HepG2 (cell line): ENCODE results near the gene LSM12. TPM values are rescaled to one million over a fixed set of nuclear protein-coding genes. Genes with fewer than 3 reads are reported as not detected.
A peak's percentile ranks its signal among the peaks of the same experiment; 100 is the strongest.

Experiments used
- AGO2 ChIP-seq: fragments of 200-400 bp; formaldehyde crosslinking; optimal IDR thresholded peaks from 2 replicates; pipeline ENCODE3; 2017; ENCODE audit warnings: mild to moderate bottlenecking, low read depth, low read length, moderate library complexity
- ATF1 ChIP-seq: IDR thresholded peaks from 2 replicates; pipeline ENCODE4 v1.6.1; 2016; ENCODE audit warnings: mild to moderate bottlenecking, control low read depth
- CREB3 ChIP-seq: sonication (generic); formaldehyde crosslinking; IDR thresholded peaks from 2 replicates; pipeline ENCODE4 v1.5.0; 2020; ENCODE audit warnings: missing genetic modification reagents
- JUND ChIP-seq: sonication (generic); formaldehyde crosslinking; IDR thresholded peaks from 2 replicates; pipeline ENCODE4 v1.8.0; 2022; ENCODE audit warnings: mild to moderate bottlenecking, missing genetic modification reagents
- MATR3 ChIP-seq: sonication (generic); formaldehyde crosslinking; IDR thresholded peaks from 2 replicates; pipeline ENCODE4 v1.4.0; 2020; ENCODE audit warnings: missing genetic modification reagents
- MTA3 ChIP-seq: sonication (generic); formaldehyde crosslinking; IDR thresholded peaks from 2 replicates; pipeline ENCODE4 v1.4.0; 2020; ENCODE audit warnings: missing genetic modification reagents
- MXD3 ChIP-seq: IDR thresholded peaks from 2 replicates; pipeline ENCODE4 v1.6.1; 2016; ENCODE audit warnings: mild to moderate bottlenecking, missing biosample characterization, missing genetic modification reagents
- MZF1 ChIP-seq: sonication (generic); formaldehyde crosslinking; IDR thresholded peaks from 2 replicates; pipeline ENCODE4 v1.8.1; 2023; ENCODE audit warnings: mild to moderate bottlenecking, missing genetic modification reagents, borderline replicate concordance
- NR2F1 ChIP-seq, 2 experiments: fragments of 450-650 bp in 1 of 2; formaldehyde crosslinking in 1 of 2; IDR thresholded peaks; 2 replicates each; pipeline versions ENCODE4 v1.5.0 to v1.6.1; 2016 to 2020; ENCODE audit warnings: mild to moderate bottlenecking in 1 of 2, missing compliant biosample characterization in 1 of 2, missing genetic modification reagents in 1 of 2, moderate library complexity in 1 of 2
- ONECUT2 ChIP-seq: sonication (generic); formaldehyde crosslinking; IDR thresholded peaks from 2 replicates; pipeline ENCODE4 v1.4.0; 2020; ENCODE audit warnings: missing genetic modification reagents
- PHF21A ChIP-seq: sonication (generic); formaldehyde crosslinking; IDR thresholded peaks from 2 replicates; pipeline ENCODE4 v1.5.0; 2020; ENCODE audit warnings: mild to moderate bottlenecking, missing genetic modification reagents
- POLR2A ChIP-seq, 2 experiments: IDR thresholded peaks; 2 replicates each; pipeline ENCODE4 v1.6.1; 2011; ENCODE audit warnings: low read depth in 2 of 2, low read length in 2 of 2, mild to moderate bottlenecking in 1 of 2, moderate library complexity in 1 of 2; ENCODE audit not compliant: insufficient read depth in 1 of 2
- SKIL ChIP-seq: sonication (generic); formaldehyde crosslinking; IDR thresholded peaks from 2 replicates; pipeline ENCODE4 v1.8.0; 2022; ENCODE audit warnings: missing genetic modification reagents, mild to moderate bottlenecking, moderate library complexity, borderline replicate concordance
- SP140L ChIP-seq: sonication (generic); formaldehyde crosslinking; IDR thresholded peaks from 2 replicates; pipeline ENCODE4 v1.4.0; 2020; ENCODE audit warnings: missing genetic modification reagents, borderline replicate concordance
- TAF15 ChIP-seq: fragments of 200-400 bp; formaldehyde crosslinking; IDR thresholded peaks from one replicate; pipeline ENCODE4 v1.6.1; 2018; ENCODE audit warnings: mild to moderate bottlenecking, low read depth, low read length; ENCODE audit not compliant: poor library complexity, severe bottlenecking
- ZMYM2 ChIP-seq: sonication (generic); formaldehyde crosslinking; IDR thresholded peaks from 2 replicates; pipeline ENCODE4 v1.8.0; 2022; ENCODE audit warnings: mild to moderate bottlenecking, missing genetic modification reagents
- ZNF143 ChIP-seq: sonication (generic); formaldehyde crosslinking; IDR thresholded peaks from 2 replicates; pipeline ENCODE4 v1.4.0; 2020; ENCODE audit warnings: missing genetic modification reagents
- ZNF274 ChIP-seq: sonication (generic); formaldehyde crosslinking; IDR thresholded peaks from 2 replicates; pipeline ENCODE4 v1.5.1; 2020; ENCODE audit warnings: mild to moderate bottlenecking, missing genetic modification reagents
- ZNF33B ChIP-seq: sonication (generic); formaldehyde crosslinking; IDR thresholded peaks from 2 replicates; pipeline ENCODE4 v1.5.1; 2020; ENCODE audit warnings: mild to moderate bottlenecking, missing genetic modification reagents
- ZNF431 ChIP-seq: sonication (generic); formaldehyde crosslinking; IDR thresholded peaks from 2 replicates; pipeline ENCODE4 v1.9.0; 2022; ENCODE audit warnings: missing genetic modification reagents, low read depth, mild to moderate bottlenecking, borderline replicate concordance
- ZNF484 ChIP-seq: sonication (generic); formaldehyde crosslinking; IDR thresholded peaks from 2 replicates; pipeline ENCODE4 v1.5.1; 2020; ENCODE audit warnings: mild to moderate bottlenecking, low read depth, missing genetic modification reagents, borderline replicate concordance
- ZNF615 ChIP-seq: sonication (generic); formaldehyde crosslinking; IDR thresholded peaks from 2 replicates; pipeline ENCODE4 v1.5.0; 2020; ENCODE audit warnings: mild to moderate bottlenecking, missing genetic modification reagents, borderline replicate concordance
- ZNF619 ChIP-seq: sonication (generic); formaldehyde crosslinking; IDR thresholded peaks from 2 replicates; pipeline ENCODE4 v1.4.0; 2020; ENCODE audit warnings: mild to moderate bottlenecking, missing genetic modification reagents
- ZNF672 ChIP-seq: sonication (generic); formaldehyde crosslinking; IDR thresholded peaks from 2 replicates; pipeline ENCODE4 v1.8.1; 2022; ENCODE audit warnings: missing genetic modification reagents
- ZNF747 ChIP-seq: sonication (generic); formaldehyde crosslinking; IDR thresholded peaks from 2 replicates; pipeline ENCODE4 v1.8.1; 2023; ENCODE audit warnings: missing genetic modification reagents, mild to moderate bottlenecking, borderline replicate concordance
- polyA plus RNA-seq, 8 experiments: library from polyadenylated mRNA; depleted of rRNA in 3 of 8; stranded (reverse) in 7 of 8; unstranded in 1 of 8; fragments of >200 nt; fragmentation: Illumina TruSeq in 4 of 8; extraction: Trizol in 4 of 8; gene quantifications; 2 replicates each; pipeline versions ENCODE4 v1.2.1 to v1.2.3, GENCODE V29; 2011 to 2016; ENCODE audit warnings: low read depth in 4 of 8, missing spikeins in 1 of 8, mixed read lengths in 1 of 8; ENCODE audit not compliant: insufficient read depth in 1 of 8
- total RNA-seq, 5 experiments: library from RNA; depleted of rRNA; stranded (reverse); fragments of >200 nt; fragmentation: Illumina TruSeq; extraction: Trizol; gene quantifications; 2 replicates each; pipeline ENCODE4 v1.2.3, GENCODE V29; 2016; ENCODE audit warnings: low read depth in 1 of 5

Gene LSM12
- total and polyA plus RNA-seq, 2 of the 13 experiments (the other 11 are each of a cell fraction or from before 2014, with no cell fraction given) = 52.8 to 55.7 TPM

- TF ChIP-seq ZNF747 (CRISPR knock-in tag) = no peak
- no peak for TF ChIP-seq CREB3 (CRISPR knock-in tag)
- TF ChIP-seq ZNF33B (CRISPR knock-in tag) = no peak
- TF ChIP-seq PHF21A (CRISPR knock-in tag) = no peak
- no peak for TF ChIP-seq MTA3 (CRISPR knock-in tag)
- TF ChIP-seq MATR3 (CRISPR knock-in tag) = 0 out of 2 replicates have a peak, but pooled peaks have one; percentile 70
- no peak for TF ChIP-seq ONECUT2 (CRISPR knock-in tag)
- TF ChIP-seq ZNF431 (CRISPR knock-in tag) = no peak
- peak; percentile 88 for TF ChIP-seq AGO2
- 0 out of 2 replicates have a peak, but pooled peaks have one; percentile 18 for TF ChIP-seq MXD3 (CRISPR knock-in tag)
- no peak for TF ChIP-seq TAF15
- no peak for TF ChIP-seq SP140L (CRISPR knock-in tag)
- TF ChIP-seq ZNF619 = no peak
- TF ChIP-seq ZMYM2 (CRISPR knock-in tag) = no peak
- TF ChIP-seq ZNF672 (CRISPR knock-in tag) = no peak
- TF ChIP-seq SKIL = no peak
- TF ChIP-seq POLR2A (IDR thresholded peaks at IDR 0.05; ENCODE audit: insufficient read depth in 1 of 2, low read depth in 2 of 2, low read length in 2 of 2) = peak in 1 of 2 experiments; percentile 25; a peak in 1 of 4 replicates
- no peak for TF ChIP-seq JUND (CRISPR knock-in tag)
- no peak for TF ChIP-seq ZNF615 (CRISPR knock-in tag)
- TF ChIP-seq ZNF143 (CRISPR knock-in tag) = no peak
- no peak for TF ChIP-seq NR2F1 (CRISPR knock-in tag; IDR thresholded peaks at IDR 0.05)
- no peak for TF ChIP-seq ATF1 (CRISPR knock-in tag)
- no peak for TF ChIP-seq ZNF484
- peak; percentile 43; the same call in 1 of the 2 replicates for TF ChIP-seq ZNF274 (CRISPR knock-in tag)
- TF ChIP-seq MZF1 (CRISPR knock-in tag) = no peak
Measured at GRCh38 chr17:44078412-44078811, 11.9 kb upstream of the LSM12 start (continued).
